GM12878 (cell line): ENCODE data around the gene DDIT4. TPM values are rescaled to one million over a fixed set of nuclear protein-coding genes. Genes with fewer than 3 reads are reported as not detected.

Experiments
- ATAC-seq: fragments of 200-7000 bp; cut with Tn5 transposase; 3 replicates; pipeline ENCODE4 v1.9.1; 2020; ENCODE audit warnings: mild to moderate bottlenecking, moderate library complexity
- BruUV-seq: library from RNA; stranded (reverse); fragments of 400-500 nt; replicated peaks from 2 replicates; lab custom pipeline; 2021; lab: Mats Ljungman, UMichigan
- CTCF ChIA-PET: fragments of 300-600 bp; sonication (Branson Sonifier 250); formaldehyde crosslinking; extraction: SDS; loops from one replicate; lab custom pipeline; 2021; ENCODE audit warnings: inconsistent platforms; lab: Yijun Ruan, JAX
- POLR2A ChIA-PET: fragments of 350-600 bp; formaldehyde crosslinking; extraction: SDS; loops from one replicate; lab custom pipeline; 2021; ENCODE audit warnings: inconsistent platforms; lab: Charles Lee
- RAD21 ChIA-PET: fragments of 300-600 bp; sonication (Branson Sonifier 250); formaldehyde crosslinking; loops from one replicate; lab custom pipeline; 2023; ENCODE audit warnings: antibody characterized with exemption; ENCODE audit not compliant: unreplicated experiment; lab: Charles Lee
- SMC1A ChIA-PET: fragments of 300-600 bp; sonication (Branson Sonifier 250); formaldehyde crosslinking; loops from one replicate; lab custom pipeline; 2023; ENCODE audit not compliant: unreplicated experiment, uncharacterized antibody; lab: Charles Lee
- DNase-seq: peaks from one replicate; pipeline ENCODE4 v3.0.0-alpha.2; 2011; ENCODE audit warnings: low read depth, low spot score
- FAIRE-seq: peaks from 3 replicates; lab custom pipeline; 2011; peaks lifted over from hg19 to GRCh38; lab: Jason Lieb, UNC
- H2AFZ ChIP-seq: 2 replicates; pipeline ENCODE4 v1.6.0; 2011; ENCODE audit warnings: low read depth, low read length, control low read depth; ENCODE audit not compliant: control insufficient read depth
- H3K27ac ChIP-seq: 2 replicates; pipeline ENCODE4 v1.5.1; 2011; ENCODE audit warnings: control low read depth; ENCODE audit not compliant: control insufficient read depth, insufficient read depth
- H3K27me3 ChIP-seq, 2 experiments: replicated peaks in 1 of 2; 2 replicates each; pipeline versions ENCODE4 v1.6.0 to v1.6.1; 2011; ENCODE audit warnings: low read length in 1 of 2; ENCODE audit not compliant: control insufficient read depth in 2 of 2, insufficient read depth in 2 of 2
- H3K36me3 ChIP-seq, 2 experiments: 2 replicates each; pipeline ENCODE4 v1.5.1; 2011; ENCODE audit warnings: low read length in 1 of 2; ENCODE audit not compliant: control insufficient read depth in 2 of 2, insufficient read depth in 2 of 2
- H3K4me1 ChIP-seq: 2 replicates; pipeline ENCODE4 v1.6.1; 2011; ENCODE audit warnings: mild to moderate bottlenecking, low read length, moderate library complexity, mixed read lengths; ENCODE audit not compliant: control insufficient read depth, insufficient read depth
- H3K4me2 ChIP-seq: 2 replicates; pipeline ENCODE4 v1.6.0; 2011; ENCODE audit warnings: control low read depth; ENCODE audit not compliant: control insufficient read depth, insufficient read depth
- H3K4me3 ChIP-seq: fragments of 200-600 bp; sonication (generic); 2 replicates; pipeline ENCODE4 v1.5.1; 2016
- H3K79me2 ChIP-seq: 2 replicates; pipeline ENCODE4 v1.6.0; 2011; ENCODE audit warnings: low read length; ENCODE audit not compliant: control insufficient read depth, insufficient read depth
- H3K9ac ChIP-seq: 2 replicates; pipeline ENCODE4 v1.8.0; 2011; ENCODE audit warnings: low read length, control low read depth, mixed read lengths; ENCODE audit not compliant: control insufficient read depth, insufficient read depth
- H3K9me3 ChIP-seq: replicated peaks from 3 replicates; pipeline ENCODE4 v1.5.1; 2011; ENCODE audit warnings: mild to moderate bottlenecking, low read length; ENCODE audit not compliant: control insufficient read depth, insufficient read depth
- H4K20me1 ChIP-seq: 2 replicates; pipeline ENCODE4 v1.6.0; 2011; ENCODE audit not compliant: control insufficient read depth, insufficient read depth
- ASH2L ChIP-seq: fragments of 300-600, 200-600 bp; sonication (generic); IDR thresholded peaks from 2 replicates; pipeline ENCODE4 v1.6.1; 2017; ENCODE audit warnings: low read depth, mild to moderate bottlenecking, borderline replicate concordance
- CBFB ChIP-seq: IDR thresholded peaks from 2 replicates; pipeline ENCODE4 v1.6.1; 2016; ENCODE audit warnings: antibody characterized with exemption, low read depth
- CREM ChIP-seq: IDR thresholded peaks from 2 replicates; pipeline ENCODE4 v1.6.1; 2014; ENCODE audit warnings: antibody characterized with exemption, low read depth
- EED ChIP-seq: sonication (generic); IDR thresholded peaks from 2 replicates; pipeline ENCODE4 v1.6.1; 2016; ENCODE audit warnings: antibody characterized with exemption, low read depth
- NFIC ChIP-seq: IDR thresholded peaks from 2 replicates; pipeline ENCODE4 v1.6.1; 2012; ENCODE audit warnings: low read depth, mild to moderate bottlenecking, inconsistent platforms, low read length, moderate library complexity
- RELA ChIP-seq: fragments of 450-650 bp; IDR thresholded peaks from 2 replicates; pipeline ENCODE4 v1.8.0; 2014; ENCODE audit warnings: borderline replicate concordance; ENCODE audit not compliant: partially characterized antibody
- RUNX3 ChIP-seq: IDR thresholded peaks from 2 replicates; pipeline ENCODE4 v1.6.1; 2012; ENCODE audit warnings: low read length, inconsistent platforms
- SMAD5 ChIP-seq: IDR thresholded peaks from 2 replicates; pipeline ENCODE4 v1.6.1; 2016; ENCODE audit warnings: antibody characterized with exemption, low read depth
- YBX1 ChIP-seq: fragments of 450-650 bp; IDR thresholded peaks from 2 replicates; pipeline ENCODE4 v1.6.1; 2016; ENCODE audit warnings: antibody characterized with exemption
- WGBS: methylation state at CpG from one replicate; pipeline ENCODE4 v1.1.6; 2016; ENCODE audit warnings: low lambda C conversion rate; ENCODE audit not compliant: insufficient replicate concordance, insufficient coverage; ENCODE audit errors: missing lambda C conversion rate; 5-methylcytosine and 5-hydroxymethylcytosine counted together
- in situ Hi-C: fragments of 300-500 bp; cut with MboI; formaldehyde crosslinking; loops from 9 replicates; pipeline ENCODE4 v1.14.3; 2018; ENCODE audit warnings: mixed read lengths
- intact Hi-C: fragments of 100-400 bp; cut with micrococcal nuclease; formaldehyde crosslinking; loops from one replicate; pipeline ENCODE4 v1.14.2; 2022; ENCODE audit not compliant: unreplicated experiment
- polyA plus RNA-seq, 11 experiments: library from polyadenylated mRNA; depleted of rRNA in 4 of 11; unstranded in 6 of 11; stranded (reverse) in 5 of 11; fragments of >200 nt; fragmentation: Nextera tagmentation in 4 of 11; fragmentation: Illumina TruSeq in 1 of 11; extraction: Ambion mirVana in 4 of 11; extraction: Trizol in 1 of 11; gene quantifications; 1 replicate in 1 of 11; 2 replicates in 10 of 11; pipeline versions ENCODE4 v1.2.1 to v1.2.3, GENCODE V29; 2011 to 2016; ENCODE audit warnings: inconsistent platforms in 2 of 11, missing spikeins in 2 of 11, low read depth in 1 of 11
- total RNA-seq, 4 experiments: library from RNA; depleted of rRNA in 3 of 4; stranded (reverse); fragments of >200 nt in 3 of 4; fragmentation: Illumina TruSeq in 1 of 4; extraction: Trizol in 1 of 4; gene quantifications; 2 replicates each; pipeline versions ENCODE4 v1.2.1 to v1.2.3, GENCODE V29; 2013 to 2021

The DDIT4 gene
- total and polyA plus RNA-seq, 10 of the 15 experiments (the other 5 are each of a cell fraction or from before 2014, with no cell fraction given) = 2.1 to 277 (median 183) TPM

DNA sequence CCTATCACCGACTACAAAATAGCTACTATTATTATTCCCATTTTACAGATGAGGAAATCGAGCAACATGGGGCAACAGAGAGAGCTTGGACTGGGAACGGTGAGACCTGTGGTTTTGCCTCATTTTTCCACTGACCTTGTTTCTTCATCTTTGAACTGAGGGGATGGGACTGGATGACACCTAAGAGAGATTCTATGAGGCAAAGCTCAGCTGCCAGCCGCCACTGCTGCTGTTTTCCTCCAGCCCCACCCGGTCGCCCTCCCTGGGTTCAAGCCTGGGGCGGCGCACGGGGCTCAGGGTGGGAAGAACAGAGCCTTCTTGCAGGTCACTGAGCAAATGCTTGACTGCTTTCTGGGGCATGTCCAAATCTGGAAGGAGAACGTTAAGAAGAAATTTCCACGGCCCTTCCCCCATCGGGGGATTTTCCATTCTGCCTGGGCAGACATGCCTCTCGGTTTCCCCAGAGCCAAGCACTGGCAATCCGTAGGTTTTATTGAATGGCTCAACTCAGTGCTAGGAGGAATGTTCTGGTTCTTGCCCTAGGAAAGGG lies 12.3 kb downstream of the DDIT4 start:
- no TSS peak for BruUV-seq
- ChIA-PET CTCF (interaction anchor here (0.7 to 4.1 kb wide), 5 partner anchors 11 to 237 kb away, joined by 3 to 27 read pairs (median 4); no protein-coding TSS in a partner anchor), POLR2A (interaction anchor here (0.7 to 1.3 kb wide), 5 partner anchors 11 to 67 kb away, joined by 3 to 8 read pairs (median 5); partner anchors contain the start of gene DDIT4)
- peak; percentile 62 for ATAC-seq
- Histone ChIP-seq H3K9me3 (no peaks in the 10 kb centered on the region; the same call in 1 of the 3 replicates), H3K4me2 (peak overlapping the region; percentile 63; the same call in 1 of the 2 replicates), H3K79me2 (no peaks in the 10 kb centered on the region)
- TF ChIP-seq RELA (peak; percentile 47), RUNX3 (no peak), CBFB (0 out of 2 replicates have a peak, but pooled peaks have one; percentile 13), YBX1 (no peak), NFIC (peak; percentile 34; the same call in 1 of the 2 replicates), SMAD5 (no peak), ASH2L (no peak), EED (peak; percentile 56), CREM (0 out of 2 replicates have a peak, but pooled peaks have one; percentile 16)
- TF ChIP-seq, all 136 proteins: peak for 5
- 6% methylated on average over 10 of the region's 14 CpGs for WGBS
- in situ Hi-C loops = no loop called here
- ChIA-PET RAD21 (interaction anchor here (0.7 to 1.4 kb wide), 5 partner anchors 9 to 49 kb away, joined by 3 to 8 read pairs (median 3); no protein-coding TSS in a partner anchor), SMC1A (interaction anchor here (0.8 to 1.1 kb wide), 4 partner anchors 8 to 301 kb away, joined by 3 to 4 read pairs (median 4); no protein-coding TSS in a partner anchor)
- Histone ChIP-seq H3K9ac (peak overlapping the region; percentile 25; the same call in 1 of the 2 replicates), H3K36me3 (no peaks in the 10 kb centered on the region), H3K4me3 (0 out of 2 replicates have a peak overlapping the region, but pooled peaks have one; percentile 20), H3K27ac (peak overlapping the region; percentile 55), H3K4me1 (peaks cover 20% of the 10 kb centered on the region), H2AFZ (peak overlapping the region; percentile 61), H3K27me3 (no peaks in the 10 kb centered on the region), H4K20me1 (no peaks in the 10 kb centered on the region)
- FAIRE-seq (no peak), DNase-seq (no peak)
- intact Hi-C loops = no loop called here
